Muscle layer of duodenum (tissue), 2 donors: ENCODE data around the gene NFIB.

Experiments
- H3K27ac ChIP-seq: one replicate; pipeline ENCODE4 v1.7.0; 2013; ENCODE audit warnings: mild to moderate bottlenecking, low read length
- H3K27me3 ChIP-seq: one replicate; pipeline ENCODE4 v1.7.0; 2013; ENCODE audit warnings: low read depth, mild to moderate bottlenecking, control low read depth, low read length
- H3K36me3 ChIP-seq, 2 donors: one replicate each; pipeline ENCODE4 v1.7.0; 2013; ENCODE audit warnings: low read length in 2 of 2, control low read depth in 1 of 2, mild to moderate bottlenecking in 1 of 2; ENCODE audit not compliant: insufficient read depth in 2 of 2, control insufficient read depth in 1 of 2
- H3K4me1 ChIP-seq, 2 donors: one replicate each; pipeline ENCODE4 v1.7.0; 2013; ENCODE audit warnings: low read length in 2 of 2, mild to moderate bottlenecking in 2 of 2, control low read depth in 1 of 2, moderate library complexity in 1 of 2; ENCODE audit not compliant: insufficient read depth in 2 of 2, control insufficient read depth in 1 of 2
- H3K4me3 ChIP-seq, 2 donors: one replicate each; pipeline ENCODE4 v1.7.0; 2013; ENCODE audit warnings: low read length in 2 of 2, low read depth in 1 of 2, mild to moderate bottlenecking in 1 of 2
- H3K9me3 ChIP-seq, 2 donors: one replicate each; pipeline ENCODE4 v1.7.0; 2013; ENCODE audit warnings: low read length in 2 of 2, control low read depth in 1 of 2, mild to moderate bottlenecking in 1 of 2; ENCODE audit not compliant: control insufficient read depth in 1 of 2
- donor health status: healthy.

NFIB gene

GRCh38 chr9:14349447-14350348 is 35.8 kb upstream of the NFIB start:
- Histone ChIP-seq H3K4me1 (peaks cover 0 to 47% of the 10 kb centered on the region in 2 donors), H3K36me3 (no peaks in the 10 kb centered on the region), H3K27me3 (peaks cover 46% of the 10 kb centered on the region), H3K9me3 (no peaks in the 10 kb centered on the region), H3K4me3 (peak overlapping the region; percentile 63 to 78), H3K27ac (peak overlapping the region; percentile 72)

GRCh38 chr9:14349146-14349446 is 35.2 kb upstream of the NFIB start:
- H3K27me3 ChIP-seq: peaks cover 46% of the 10 kb centered on the region
- peak overlapping the region; percentile 63 to 78 for H3K4me3 ChIP-seq
- H3K9me3 ChIP-seq: no peaks in the 10 kb centered on the region
- H3K27ac ChIP-seq: peak overlapping the region; percentile 72
- no peaks in the 10 kb centered on the region for H3K36me3 ChIP-seq
- H3K4me1 ChIP-seq: peaks cover 0 to 49% of the 10 kb centered on the region in 2 donors

GRCh38 chr9:14348373-14349145 is 34.6 kb upstream of the NFIB start:
- H3K36me3 ChIP-seq: no peaks in the 10 kb centered on the region
- H3K4me1 ChIP-seq: peaks cover 0 to 45% of the 10 kb centered on the region in 2 donors
- peak overlapping the region; percentile 72 for H3K27ac ChIP-seq
- peak overlapping the region; percentile 63 to 78 for H3K4me3 ChIP-seq
- H3K9me3 ChIP-seq: no peaks in the 10 kb centered on the region
- H3K27me3 ChIP-seq: peaks cover 46% of the 10 kb centered on the region

GRCh38 chr9:14348123-14348372 is 34.1 kb upstream of the NFIB start:
- peak overlapping the region; percentile 63 to 78 for H3K4me3 ChIP-seq
- H3K27ac ChIP-seq: peak overlapping the region; percentile 72
- peaks cover 50% of the 10 kb centered on the region for H3K27me3 ChIP-seq
- H3K9me3 ChIP-seq: no peaks in the 10 kb centered on the region
- no peaks in the 10 kb centered on the region for H3K36me3 ChIP-seq
- H3K4me1 ChIP-seq: peaks cover 0 to 46% of the 10 kb centered on the region in 2 donors

GRCh38 chr9:14347406-14348122 is 33.6 kb upstream of the NFIB start:
- H3K27ac ChIP-seq: peak overlapping the region; percentile 72
- H3K9me3 ChIP-seq: no peaks in the 10 kb centered on the region

GRCh38 chr9:14346811-14347405 is 33.0 kb upstream of the NFIB start:
- H3K36me3 ChIP-seq: no peaks in the 10 kb centered on the region
- peak overlapping the region; percentile 72 for H3K27ac ChIP-seq
- no peaks in the 10 kb centered on the region for H3K9me3 ChIP-seq
- peaks cover 50% of the 10 kb centered on the region for H3K27me3 ChIP-seq
- H3K4me3 ChIP-seq: peak overlapping the region; percentile 63 to 78
- peaks cover 0 to 48% of the 10 kb centered on the region in 2 donors for H3K4me1 ChIP-seq

More at GRCh38 chr9:14347406-14348122, 33.6 kb upstream of the NFIB start:
- H3K36me3 ChIP-seq: no peaks in the 10 kb centered on the region
- H3K4me3 ChIP-seq: peak overlapping the region; percentile 63 to 78
- peaks cover 0 to 46% of the 10 kb centered on the region in 2 donors for H3K4me1 ChIP-seq
- peaks cover 50% of the 10 kb centered on the region for H3K27me3 ChIP-seq

- Histone ChIP-seq H3K9me3 (no peaks in the 10 kb centered on the region), H3K36me3 (no peaks in the 10 kb centered on the region), H3K27ac (no peak overlapping the region), H3K4me3 (peak overlapping the region; percentile 50 to 78), H3K4me1 (peaks cover 0 to 47% of the 10 kb centered on the region in 2 donors), H3K27me3 (peaks cover 50% of the 10 kb centered on the region)
These were observed 32.4 kb upstream of the NFIB start for GRCh38 chr9:14346231-14346791.

GRCh38 chr9:14345354-14346230 is 31.7 kb upstream of the NFIB start:
- Histone ChIP-seq H3K27ac (no peak overlapping the region), H3K27me3 (peaks cover 50% of the 10 kb centered on the region), H3K36me3 (no peaks in the 10 kb centered on the region), H3K4me3 (peak overlapping the region; percentile 50 to 78), H3K9me3 (no peaks in the 10 kb centered on the region), H3K4me1 (peaks cover 0 to 52% of the 10 kb centered on the region in 2 donors)

- no peaks in the 10 kb centered on the region for H3K9me3 ChIP-seq
- H3K36me3 ChIP-seq: no peaks in the 10 kb centered on the region
- H3K27me3 ChIP-seq: peaks cover 50% of the 10 kb centered on the region
- no peak overlapping the region for H3K4me3 ChIP-seq
- H3K27ac ChIP-seq: no peak overlapping the region
- H3K4me1 ChIP-seq: peaks cover 0 to 50% of the 10 kb centered on the region in 2 donors
These were observed 31.0 kb upstream of the NFIB start for GRCh38 chr9:14344941-14345353.

- peaks cover 42% of the 10 kb centered on the region for H3K27me3 ChIP-seq
- peak overlapping the region; percentile 40 to 42 for H3K4me3 ChIP-seq
- H3K9me3 ChIP-seq: no peaks in the 10 kb centered on the region
- no peaks in the 10 kb centered on the region for H3K36me3 ChIP-seq
- H3K27ac ChIP-seq: peak overlapping the region; percentile 53
- H3K4me1 ChIP-seq: peaks cover 0 to 44% of the 10 kb centered on the region in 2 donors
These were observed 30.1 kb upstream of the NFIB start for GRCh38 chr9:14344053-14344524.
